ACHN (cell line): Measurements from ENCODE around the gene STIM2.

Source experiments
- DNase-seq: peaks from one replicate; pipeline ENCODE4 v3.0.0-alpha.2; 2015
- in situ Hi-C: cut with HindIII; loops from 2 replicates; pipeline ENCODE4 v1.10.0; 2017; ENCODE audit warnings: low sequenced_read_pairs, low pct_ligation_motif_present, low pct_unique_long_range_greater_than_20kb

STIM2 gene

DNA sequence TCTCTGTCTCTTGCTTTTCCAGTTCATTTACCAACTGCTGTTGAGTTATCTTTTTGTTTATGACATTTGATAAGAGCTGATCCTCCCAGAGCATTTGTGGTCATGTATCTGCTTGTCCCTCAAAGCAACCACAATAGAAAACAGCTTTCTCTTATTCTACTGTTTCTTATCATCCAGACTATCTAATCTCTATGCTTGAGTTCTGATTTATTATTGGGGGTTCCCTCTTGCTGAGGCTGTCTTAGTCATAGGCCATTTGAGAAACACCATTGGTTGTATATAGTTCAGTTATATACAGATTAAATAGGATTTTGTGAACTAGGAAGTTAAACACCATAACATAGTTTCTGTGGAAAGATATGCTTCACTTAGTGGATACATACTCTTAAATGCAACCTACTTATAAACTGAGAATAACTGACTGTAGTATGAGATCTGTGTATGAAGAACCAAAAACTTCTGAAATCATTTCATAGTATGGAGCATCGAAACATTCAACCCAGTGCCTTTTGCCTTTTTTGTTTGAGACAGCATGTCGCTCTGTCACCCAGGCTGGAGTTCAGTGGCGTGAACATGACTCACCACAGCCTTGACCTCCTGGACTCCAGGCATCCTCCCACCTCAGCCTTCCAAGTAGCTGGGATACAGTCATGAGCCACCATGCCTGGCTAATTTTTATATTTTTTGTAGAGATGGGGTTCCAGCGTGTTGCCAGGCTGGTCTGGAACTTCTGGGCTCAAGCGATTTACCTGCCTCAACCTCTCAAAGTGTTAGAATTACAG, 75.8 kb downstream of the STIM2 start:
- in situ Hi-C loops: no loop called here
- DNase-seq: peak; percentile 59

DNA sequence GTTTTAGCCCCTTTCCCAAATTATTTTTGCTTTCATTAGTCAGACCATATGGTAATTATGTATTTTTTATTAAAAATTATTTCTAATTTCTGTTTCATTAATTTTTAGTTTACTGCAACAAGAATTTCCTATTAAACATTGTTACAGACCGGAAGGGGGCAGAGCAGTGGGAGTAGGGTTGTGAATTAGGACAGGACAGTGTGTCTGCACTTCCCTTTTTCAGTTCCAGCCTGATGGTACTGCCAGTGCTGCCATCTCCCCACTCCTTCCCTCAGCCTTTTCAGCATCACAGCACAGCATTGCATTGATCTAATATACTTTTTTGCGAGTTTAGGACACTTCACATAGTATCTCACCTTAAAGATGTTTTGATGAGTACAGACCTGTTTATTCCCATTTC, 76.5 kb downstream of the STIM2 start:
- DNase-seq: no peak
- in situ Hi-C loops: no loop called here

DNA sequence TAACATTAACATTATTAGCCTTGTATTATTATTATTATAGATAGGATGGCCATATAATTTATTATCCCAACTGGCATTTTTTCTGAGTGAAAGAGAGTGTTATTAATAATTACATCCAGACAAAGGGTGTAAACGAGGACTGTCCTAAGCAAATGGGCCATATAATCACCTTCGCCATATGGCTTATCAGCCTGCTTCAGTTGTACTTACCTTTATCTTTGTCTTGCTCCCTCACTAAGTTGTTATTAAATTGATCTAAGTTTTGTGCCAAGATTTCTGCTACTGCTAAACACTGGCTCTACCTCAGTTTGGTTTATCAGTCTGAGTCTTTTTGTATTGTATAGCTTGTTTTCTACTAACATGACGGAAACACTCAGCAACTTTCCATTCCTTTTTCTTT, 76.9 kb downstream of the STIM2 start:
- DNase-seq: no peak
- in situ Hi-C loops: no loop called here

DNA sequence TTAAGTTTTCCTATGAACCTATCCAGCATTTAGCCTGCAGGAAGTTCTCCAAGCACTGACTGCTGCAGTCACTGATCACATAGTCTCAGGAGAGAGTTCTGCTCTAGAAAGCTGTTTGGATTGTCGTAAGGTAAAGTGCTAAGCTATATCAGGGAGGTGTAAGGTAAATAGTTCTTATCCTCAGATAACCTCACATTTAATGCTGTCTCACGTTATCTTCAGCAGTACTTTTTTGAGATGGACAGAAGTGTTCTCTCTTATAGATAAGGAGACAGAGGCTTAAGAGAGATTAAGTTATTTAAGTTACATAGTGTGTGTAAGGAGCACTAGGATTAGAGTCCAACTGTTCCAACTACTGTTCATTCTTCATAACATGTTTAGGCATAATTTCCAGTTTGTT, 77.9 kb downstream of the STIM2 start:
- DNase-seq: no peak
- in situ Hi-C loops: no loop called here

DNA sequence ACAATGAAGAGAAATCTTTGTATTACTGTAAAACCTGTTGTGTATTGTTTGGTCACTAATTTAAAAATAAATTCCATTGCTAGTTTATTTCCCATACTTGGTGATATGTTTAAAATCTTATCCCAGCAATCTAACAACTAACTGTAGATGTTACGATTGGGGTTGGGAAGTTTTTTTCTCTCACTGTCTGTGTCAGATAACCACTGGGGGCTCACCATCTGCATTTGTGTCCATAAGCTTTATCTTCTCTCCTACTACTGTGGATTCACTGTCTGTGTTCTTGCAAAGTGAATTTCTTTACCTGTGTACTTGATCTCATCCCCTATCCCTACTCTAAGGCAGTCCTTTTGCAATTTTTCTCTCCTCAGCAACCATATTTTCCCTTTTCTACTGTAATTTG, 81.3 kb downstream of the STIM2 start:
- no peak for DNase-seq
- in situ Hi-C loops: no loop called here

DNA sequence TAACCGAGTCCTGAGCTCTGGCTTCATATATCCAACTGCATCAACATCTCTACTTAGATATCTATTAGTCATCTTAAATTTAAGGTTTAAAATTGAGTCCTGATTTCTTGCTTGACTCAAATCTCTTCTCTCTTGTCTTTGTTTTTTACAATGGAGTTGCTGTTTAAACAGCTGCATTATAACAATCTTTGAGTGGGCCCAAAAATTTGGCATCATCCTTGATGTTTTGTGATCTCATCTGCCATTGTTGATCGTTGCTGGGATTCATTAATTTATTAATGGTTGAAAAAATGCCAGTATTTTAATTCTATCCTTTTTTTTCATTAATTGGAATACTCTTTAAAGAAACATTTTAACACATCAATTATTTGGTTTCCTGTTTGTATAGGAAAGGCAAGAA, 82.2 kb downstream of the STIM2 start:
- in situ Hi-C loops: no loop called here
- no peak for DNase-seq

DNA sequence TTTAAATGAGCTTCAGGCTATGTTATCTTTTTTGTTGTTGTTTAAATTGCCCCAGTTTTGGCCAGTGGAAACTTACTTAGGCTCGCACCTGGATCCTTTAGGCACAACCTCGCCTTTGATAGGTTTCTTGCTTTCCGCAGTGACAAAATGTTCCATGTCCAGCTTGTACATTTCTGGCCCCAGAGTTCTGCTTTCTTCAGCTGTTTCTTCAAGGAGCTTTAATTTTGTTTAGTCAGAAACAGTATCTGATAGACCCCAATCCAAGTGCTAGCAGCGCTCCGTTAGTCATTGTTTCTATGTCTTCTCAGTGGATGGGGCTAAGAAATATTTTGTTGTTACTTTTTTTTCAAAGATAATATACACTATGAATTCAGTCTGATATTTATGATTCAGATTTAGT, 82.8 kb downstream of the STIM2 start:
- in situ Hi-C loops: no loop called here

DNA sequence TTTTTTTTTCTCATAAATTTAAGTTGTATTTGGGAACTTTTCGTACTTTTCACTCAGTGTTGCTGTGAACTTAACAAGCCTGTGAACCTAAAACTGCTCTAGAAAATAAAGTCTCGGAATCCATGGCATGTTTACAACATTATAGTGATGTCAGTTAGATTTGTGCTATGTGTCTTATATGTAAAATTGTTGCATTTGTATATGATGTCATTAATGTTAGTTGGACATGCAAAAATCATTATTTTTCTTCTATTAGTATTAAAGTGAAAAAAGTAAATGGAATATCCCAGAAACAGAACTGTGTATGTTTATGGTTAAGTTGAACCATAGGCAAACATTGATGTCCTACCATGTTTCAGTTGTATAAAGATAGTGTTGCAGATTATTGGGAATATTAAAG, 85.2 kb downstream of the STIM2 start:
- DNase-seq: no peak
- in situ Hi-C loops: no loop called here

More for the DNA sequence above, 82.8 kb downstream of the STIM2 start:
- DNase-seq: no peak

DNA sequence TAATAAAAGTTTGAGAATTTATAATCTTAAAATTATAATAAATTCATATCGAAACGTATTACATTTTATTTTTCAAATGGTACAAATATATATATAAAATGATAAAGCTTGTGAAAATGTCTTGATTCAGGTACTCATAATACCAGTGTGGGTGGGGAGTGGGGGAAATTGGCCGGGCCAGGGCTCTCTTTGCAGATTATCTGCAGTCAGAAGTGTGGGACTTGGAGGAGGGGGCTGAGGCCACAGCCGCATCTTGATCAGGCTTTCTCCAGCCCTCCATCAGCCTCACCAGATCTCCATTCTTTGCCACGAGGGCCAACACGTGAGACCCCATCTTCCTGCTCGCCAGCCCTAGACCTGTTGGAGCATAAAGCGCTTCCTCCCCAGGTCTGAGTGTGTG, 86.7 kb downstream of the STIM2 start:
- in situ Hi-C loops: no loop called here
- no peak for DNase-seq

DNA sequence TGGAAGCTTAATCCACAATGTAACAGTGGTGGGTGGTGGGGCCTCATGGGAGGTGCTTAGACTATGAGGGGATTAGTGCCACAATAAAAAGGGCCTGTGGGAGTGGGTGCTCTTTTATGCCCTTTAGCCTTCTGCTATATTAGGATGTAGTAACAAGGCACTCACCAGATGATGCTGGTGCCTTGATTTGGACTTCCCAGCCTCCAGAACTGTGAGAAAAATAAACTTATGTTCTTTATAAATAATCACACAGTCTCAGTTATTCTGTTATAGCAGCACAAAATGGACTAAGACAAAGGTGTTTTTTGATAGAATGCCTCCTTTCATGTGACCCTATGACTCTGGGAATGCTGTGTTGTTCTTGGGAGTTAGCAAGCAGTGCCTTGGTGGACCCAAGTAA, 89.8 kb downstream of the STIM2 start:
- DNase-seq: no peak
- in situ Hi-C loops: no loop called here

DNA sequence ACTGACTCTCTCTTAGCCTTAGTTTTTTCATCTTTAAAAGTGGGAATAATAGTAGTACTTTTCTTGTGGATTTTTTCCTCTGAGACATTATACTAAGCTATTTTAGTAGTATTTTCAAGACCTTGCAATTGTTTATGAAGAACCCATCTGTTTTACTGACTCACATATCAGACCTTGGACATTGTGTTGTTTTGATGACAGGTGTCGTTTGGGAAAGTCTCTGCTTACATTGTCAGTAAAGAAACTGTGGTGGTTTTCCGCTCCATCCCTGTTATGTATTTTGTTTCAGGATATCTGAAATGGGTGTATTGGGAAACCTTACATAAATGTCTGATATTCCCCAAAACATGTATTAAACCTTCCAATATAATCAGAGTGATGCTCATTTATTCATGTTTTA, 92.2 kb downstream of the STIM2 start:
- in situ Hi-C loops: no loop called here
- DNase-seq: no peak

DNA sequence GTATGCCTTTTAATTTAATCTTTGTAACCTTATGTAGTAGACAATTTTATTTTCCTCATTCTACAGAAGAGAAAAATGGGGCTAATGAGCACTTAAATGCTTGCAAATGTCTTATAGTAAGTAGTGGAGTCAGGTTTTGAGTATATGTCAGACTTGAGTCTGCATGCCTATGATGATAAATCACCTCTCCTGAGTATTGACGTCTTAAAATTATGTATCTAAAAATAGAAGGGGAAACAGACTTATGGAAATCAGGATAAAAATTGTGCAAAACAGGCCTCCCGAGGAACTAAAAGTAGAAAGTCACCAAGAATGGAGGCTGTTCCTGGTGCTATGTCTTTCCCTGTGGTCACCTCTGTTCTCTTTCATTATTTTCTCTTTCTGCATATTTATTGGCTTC, 92.7 kb downstream of the STIM2 start:
- in situ Hi-C loops: no loop called here
- no peak for DNase-seq

DNA sequence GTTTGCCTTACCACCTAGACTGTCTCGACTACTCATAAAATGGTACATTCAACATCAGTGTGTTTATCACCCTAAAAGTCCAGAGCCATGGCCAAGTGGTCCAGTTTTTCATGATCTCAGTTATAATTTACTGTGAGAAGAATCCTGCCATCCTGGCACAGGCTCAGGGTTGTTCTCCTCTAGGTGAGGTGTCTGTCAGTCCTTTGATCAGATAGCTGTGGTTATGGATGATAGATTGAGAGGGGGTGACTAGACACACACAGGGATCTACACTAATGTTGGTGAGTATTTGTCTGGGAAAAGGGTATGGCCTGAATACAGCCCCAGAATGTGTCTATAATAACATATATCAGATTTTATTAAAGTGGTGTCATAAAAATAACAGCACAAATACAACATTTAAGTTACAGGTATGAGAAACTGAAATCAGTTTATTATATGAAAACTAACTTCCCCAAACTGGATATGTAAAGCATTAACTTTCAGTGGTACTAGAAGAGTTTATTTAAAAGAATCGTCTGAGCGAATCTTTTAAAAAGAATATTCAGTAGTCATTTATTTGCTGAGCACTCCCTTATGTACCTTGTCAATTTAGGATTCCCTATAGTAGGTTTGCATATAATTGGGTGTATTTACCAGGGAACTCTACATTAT, 93.3 kb downstream of the STIM2 start:
- DNase-seq: no peak
- in situ Hi-C loops: no loop called here

DNA sequence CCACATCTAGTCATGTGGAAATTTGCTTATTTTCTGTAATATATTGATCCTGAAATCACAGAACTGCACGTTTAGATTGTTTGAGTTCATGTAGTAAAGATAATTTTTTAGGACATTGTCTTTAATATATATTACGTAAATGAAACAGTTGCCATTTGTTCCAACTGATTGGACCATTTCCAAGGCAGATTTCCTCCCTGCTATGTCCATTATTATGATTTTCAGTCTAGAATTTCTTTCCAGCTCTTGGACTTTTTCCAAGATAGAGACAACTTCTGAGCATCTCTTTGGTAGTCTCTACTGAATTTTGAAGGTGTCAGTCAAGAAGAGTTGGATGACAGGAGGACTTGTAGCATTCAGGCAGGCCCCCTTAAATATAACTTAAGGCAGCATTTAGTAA, 94.6 kb downstream of the STIM2 start:
- no peak for DNase-seq
- in situ Hi-C loops: no loop called here

DNA sequence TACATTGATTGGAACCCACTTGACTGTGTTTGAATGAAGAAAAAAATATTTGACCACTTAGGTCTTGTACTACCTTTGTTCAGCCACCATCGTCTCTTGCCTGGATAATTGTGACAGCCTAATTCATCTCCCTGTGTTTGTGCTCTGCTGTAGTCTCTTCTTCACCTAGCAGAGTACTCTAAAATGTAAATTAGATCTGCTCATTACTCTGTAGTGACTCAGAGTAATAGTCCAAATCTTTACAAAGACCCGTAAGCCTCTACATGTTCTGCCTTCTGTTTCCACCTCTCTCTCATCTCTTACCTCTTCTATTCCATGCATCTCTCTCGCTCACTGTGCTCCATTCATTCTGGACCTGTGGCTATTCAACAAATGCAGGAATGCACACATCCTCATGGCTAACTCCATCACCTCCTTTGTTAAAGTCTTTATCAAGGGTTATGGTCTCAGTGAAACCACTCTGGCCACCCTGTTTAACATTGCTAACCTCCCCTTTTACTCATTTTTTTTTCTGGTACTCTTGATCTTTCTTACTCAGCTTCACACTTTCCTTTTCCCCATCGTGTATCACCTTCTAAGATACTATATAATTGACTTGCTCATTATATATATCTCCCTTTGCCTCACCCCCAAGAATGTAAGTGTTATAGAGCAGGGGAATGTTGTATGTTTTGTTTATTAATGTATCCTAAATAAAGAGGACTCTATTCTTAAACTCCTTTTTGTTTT, 98.4 kb downstream of the STIM2 start:
- DNase-seq: no peak
- in situ Hi-C loops: no loop called here

DNA sequence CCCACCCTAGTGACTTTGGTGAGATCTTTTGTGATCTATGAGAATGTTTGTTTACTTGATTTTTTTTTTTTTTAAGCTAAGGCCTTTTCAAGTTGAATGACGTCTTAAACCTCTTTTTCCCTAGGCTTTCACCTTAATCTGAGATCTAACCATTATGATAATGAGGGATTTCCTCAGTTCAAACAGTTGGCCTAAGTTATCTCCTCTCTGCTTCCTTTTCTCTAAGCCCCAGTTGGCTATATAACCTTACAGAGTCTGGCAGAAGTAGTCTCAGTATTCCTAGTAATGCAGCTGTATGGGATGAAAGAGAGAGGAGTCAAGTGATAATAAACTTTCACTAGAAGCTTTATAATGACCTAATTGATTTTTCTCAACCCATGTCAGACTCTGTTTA, 99.0 kb downstream of the STIM2 start:
- DNase-seq: no peak
- in situ Hi-C loops: no loop called here

DNA sequence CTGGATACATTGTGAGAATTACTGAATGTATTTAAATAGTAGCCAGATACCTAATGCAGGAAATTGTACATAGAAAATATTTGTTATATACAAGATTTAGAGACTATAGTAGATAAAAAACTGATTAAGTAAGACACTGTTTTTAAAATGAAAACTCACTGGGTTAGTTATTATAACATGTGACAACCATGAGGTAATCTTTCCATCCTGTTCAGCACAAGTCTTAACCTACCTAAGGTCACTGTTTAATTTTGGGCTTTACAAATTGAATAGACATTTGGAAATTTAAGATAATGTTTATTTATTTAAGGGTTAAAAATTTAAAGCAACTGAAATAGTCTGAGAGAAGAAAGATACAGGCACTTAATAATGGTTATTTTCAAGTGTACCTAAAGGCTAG, 102.1 kb downstream of the STIM2 start:
- no peak for DNase-seq

DNA sequence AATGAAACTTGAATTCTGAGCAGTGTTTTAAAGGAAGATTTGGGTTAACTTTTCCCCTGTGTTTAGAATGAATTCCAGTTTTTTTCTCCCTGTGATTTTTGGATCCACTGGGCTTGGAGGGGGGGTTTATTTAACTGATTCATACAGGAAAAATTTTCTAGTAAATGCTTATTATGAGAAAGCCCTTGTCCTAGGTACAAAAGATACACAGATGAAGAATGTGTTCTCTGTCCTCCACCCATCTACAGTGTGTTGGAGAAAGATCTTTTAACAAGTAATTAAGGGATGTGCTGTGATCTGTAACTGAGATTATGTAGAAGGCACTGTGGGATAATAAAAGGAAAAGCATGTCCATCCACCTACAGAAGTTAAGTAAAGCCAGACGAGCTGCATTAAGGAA, 103.9 kb downstream of the STIM2 start:
- DNase-seq: no peak
- in situ Hi-C loops: no loop called here

More for the DNA sequence above, 102.1 kb downstream of the STIM2 start:
- in situ Hi-C loops: no loop called here

DNA sequence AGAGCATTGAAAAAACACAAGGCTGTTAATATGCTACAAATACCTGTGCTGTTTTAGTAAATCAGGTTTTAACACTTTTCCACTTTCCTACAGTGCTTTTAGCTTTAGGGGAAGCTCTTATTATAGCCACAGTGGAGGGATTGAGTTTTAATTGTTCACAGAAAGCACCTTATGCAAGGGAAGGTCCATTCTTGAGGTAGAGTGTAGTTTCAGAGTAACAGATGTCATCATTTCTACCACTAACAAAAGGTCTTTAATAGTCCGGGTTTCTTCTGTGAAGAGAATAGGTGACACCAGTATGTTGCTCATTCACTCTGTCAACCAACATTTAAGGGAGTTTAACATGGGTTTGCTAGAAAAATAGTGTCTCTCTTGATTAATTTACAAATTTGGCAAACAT, 104.4 kb downstream of the STIM2 start:
- no peak for DNase-seq
- in situ Hi-C loops: no loop called here
